Activated naive CD8-positive, alpha-beta T cell treated with anti-CD3 and anti-CD28 coated beads for 36 hours (primary cell): ENCODE results near the gene SLC2A14. TPM values are rescaled to one million over a fixed set of nuclear protein-coding genes. Genes with fewer than 3 reads are reported as not detected.
A peak's percentile ranks its signal among the peaks of the same experiment; 100 is the strongest.
"Not testable (repeated sequence)": the region's sequence is repeated elsewhere in the genome, so short reads cannot be mapped to it uniquely, and the experiment has no call there.

Experiments
- DNase-seq: peaks from one replicate; pipeline ENCODE4 v3.0.0; 2021
- H3K27ac Mint-ChIP-seq: one replicate; pipeline ENCODE4 v1.8.0; 2022; ENCODE audit warnings: mild to moderate bottlenecking, moderate library complexity, mixed read lengths
- H3K27me3 Mint-ChIP-seq: one replicate; pipeline ENCODE4 v1.8.0; 2022; ENCODE audit warnings: mild to moderate bottlenecking, mixed read lengths
- H3K36me3 Mint-ChIP-seq: one replicate; pipeline ENCODE4 v1.8.0; 2021; ENCODE audit warnings: mild to moderate bottlenecking, mixed read lengths
- H3K4me1 Mint-ChIP-seq: one replicate; pipeline ENCODE4 v1.8.0; 2021; ENCODE audit warnings: mixed read lengths
- H3K4me3 Mint-ChIP-seq: one replicate; pipeline ENCODE4 v1.8.0; 2022; ENCODE audit warnings: mild to moderate bottlenecking, moderate library complexity, mixed read lengths
- H3K9me3 Mint-ChIP-seq: one replicate; pipeline ENCODE4 v1.8.0; 2022; ENCODE audit warnings: mixed read lengths
- total RNA-seq, 2 experiments: library from RNA; stranded (reverse); gene quantifications; one replicate each; pipeline ENCODE4 v1.2.3, GENCODE V29; 2021

SLC2A14 gene
- total RNA-seq, result under 1 TPM in 1 of 2 experiments, not detected in 1; 0.08 TPM

GRCh38 chr12:7872566-7873319 lies at the start of gene SLC2A14:
TSS of gene SLC2A14 (minus strand) at chr12:7872915. CDS start at chr12:7869880, 3,035 bp downstream.
- Mint-ChIP-seq H3K4me3 (no peak within 1 kb of the TSS), H3K4me1 (no peaks in the 10 kb centered on the region), H3K9me3 (no peaks in the 10 kb centered on the region), H3K36me3 (no peaks in the 10 kb centered on the region), H3K27ac (no peak within 1 kb of the TSS), H3K27me3 (peaks cover 47% of the 10 kb centered on the region)
- no peak for DNase-seq

- H3K4me3 Mint-ChIP-seq, DNase-seq, H3K27ac Mint-ChIP-seq, H3K9me3 Mint-ChIP-seq, H3K27me3 Mint-ChIP-seq: not testable (repeated sequence)
- H3K36me3 Mint-ChIP-seq, result peaks cover 46% of the 10 kb centered on the region
- peaks cover 18% of the 10 kb centered on the region for H3K4me1 Mint-ChIP-seq
Observed at GRCh38 chr12:7921181-7921580, 48.5 kb upstream of the SLC2A14 start.

GRCh38 chr12:7918268-7918590 lies 45.5 kb upstream of the SLC2A14 start:
- not testable (repeated sequence) for H3K4me3 Mint-ChIP-seq, DNase-seq, H3K27me3 Mint-ChIP-seq, H3K27ac Mint-ChIP-seq, H3K9me3 Mint-ChIP-seq
- Mint-ChIP-seq H3K4me1 (peaks cover 16% of the 10 kb centered on the region), H3K36me3 (peaks cover 34% of the 10 kb centered on the region)

- no peak for DNase-seq
- Mint-ChIP-seq H3K4me1 (peaks cover 16% of the 10 kb centered on the region), H3K27ac (no peak overlapping the region), H3K9me3 (no peaks in the 10 kb centered on the region), H3K36me3 (peaks cover 32% of the 10 kb centered on the region), H3K4me3 (no peak overlapping the region), H3K27me3 (no peaks in the 10 kb centered on the region)
Observed at GRCh38 chr12:7917392-7918267, 44.9 kb upstream of the SLC2A14 start.

- Mint-ChIP-seq H3K27ac (no peak overlapping the region), H3K4me3 (no peak overlapping the region), H3K9me3 (no peaks in the 10 kb centered on the region), H3K4me1 (peaks cover 16% of the 10 kb centered on the region), H3K36me3 (peaks cover 28% of the 10 kb centered on the region), H3K27me3 (no peaks in the 10 kb centered on the region)
- DNase-seq, result no peak
Observed at GRCh38 chr12:7916936-7917335, 44.2 kb upstream of the SLC2A14 start.

GRCh38 chr12:7915661-7916403 lies 43.1 kb upstream of the SLC2A14 start:
- Mint-ChIP-seq H3K36me3 (peaks cover 19% of the 10 kb centered on the region), H3K9me3 (no peaks in the 10 kb centered on the region), H3K27me3 (no peaks in the 10 kb centered on the region), H3K4me3 (no peak overlapping the region), H3K4me1 (peaks cover 16% of the 10 kb centered on the region), H3K27ac (no peak overlapping the region)
- peak; percentile 40 for DNase-seq

- H3K27ac Mint-ChIP-seq, H3K4me3 Mint-ChIP-seq, DNase-seq, H3K9me3 Mint-ChIP-seq, H3K27me3 Mint-ChIP-seq, H3K4me1 Mint-ChIP-seq, H3K36me3 Mint-ChIP-seq: not testable (repeated sequence)
Observed at GRCh38 chr12:7910106-7910505, 37.4 kb upstream of the SLC2A14 start.

- no peak overlapping the region for H3K27ac Mint-ChIP-seq
- no peaks in the 10 kb centered on the region for H3K9me3 Mint-ChIP-seq
- H3K27me3 Mint-ChIP-seq, result no peaks in the 10 kb centered on the region
- no peaks in the 10 kb centered on the region for H3K36me3 Mint-ChIP-seq
- H3K4me3 Mint-ChIP-seq, result no peak overlapping the region
- H3K4me1 Mint-ChIP-seq, result no peaks in the 10 kb centered on the region
- no peak for DNase-seq
Observed at GRCh38 chr12:7907009-7907408, 34.3 kb upstream of the SLC2A14 start.

- H3K27me3 Mint-ChIP-seq, H3K9me3 Mint-ChIP-seq, H3K4me3 Mint-ChIP-seq, H3K27ac Mint-ChIP-seq, DNase-seq, H3K36me3 Mint-ChIP-seq, H3K4me1 Mint-ChIP-seq: not testable (repeated sequence)
Observed at GRCh38 chr12:7906303-7906702, 33.6 kb upstream of the SLC2A14 start.

GRCh38 chr12:7905600-7906125 lies 32.9 kb upstream of the SLC2A14 start:
- H3K27ac Mint-ChIP-seq, H3K9me3 Mint-ChIP-seq, H3K4me3 Mint-ChIP-seq, H3K4me1 Mint-ChIP-seq, DNase-seq, H3K27me3 Mint-ChIP-seq, H3K36me3 Mint-ChIP-seq: not testable (repeated sequence)

- DNase-seq, result no peak
- no peaks in the 10 kb centered on the region for H3K9me3 Mint-ChIP-seq
- H3K27ac Mint-ChIP-seq, result no peak overlapping the region
- H3K36me3 Mint-ChIP-seq, result no peaks in the 10 kb centered on the region
- no peak overlapping the region for H3K4me3 Mint-ChIP-seq
- H3K27me3 Mint-ChIP-seq, result no peaks in the 10 kb centered on the region
- H3K4me1 Mint-ChIP-seq, result no peaks in the 10 kb centered on the region
Observed at GRCh38 chr12:7905071-7905470, 32.4 kb upstream of the SLC2A14 start.

GRCh38 chr12:7902416-7902815 lies 29.7 kb upstream of the SLC2A14 start:
- not testable (repeated sequence) for H3K27me3 Mint-ChIP-seq, DNase-seq, H3K36me3 Mint-ChIP-seq, H3K4me1 Mint-ChIP-seq, H3K4me3 Mint-ChIP-seq, H3K27ac Mint-ChIP-seq, H3K9me3 Mint-ChIP-seq

GRCh38 chr12:7899755-7900154 lies 27.0 kb upstream of the SLC2A14 start:
- H3K4me3 Mint-ChIP-seq, result no peak overlapping the region
- no peak for DNase-seq
- no peaks in the 10 kb centered on the region for H3K36me3 Mint-ChIP-seq
- H3K27me3 Mint-ChIP-seq, result no peaks in the 10 kb centered on the region
- no peaks in the 10 kb centered on the region for H3K4me1 Mint-ChIP-seq
- no peak overlapping the region for H3K27ac Mint-ChIP-seq
- H3K9me3 Mint-ChIP-seq, result no peaks in the 10 kb centered on the region

- not testable (repeated sequence) for H3K27ac Mint-ChIP-seq, H3K36me3 Mint-ChIP-seq, H3K4me3 Mint-ChIP-seq, DNase-seq, H3K4me1 Mint-ChIP-seq, H3K9me3 Mint-ChIP-seq, H3K27me3 Mint-ChIP-seq
Observed at GRCh38 chr12:7896726-7897125, 24.0 kb upstream of the SLC2A14 start.
